H9 (cell line): ENCODE results near the gene OR6N1. TPM values are rescaled to one million over a fixed set of nuclear protein-coding genes. Genes with fewer than 3 reads are reported as not detected.

ENCODE experiments used
- DNase-seq: peaks from one replicate; pipeline ENCODE4 v3.0.0-alpha.2; 2017
- H2AFZ ChIP-seq: one replicate; pipeline ENCODE4 v1.6.1; 2013; ENCODE audit warnings: mild to moderate bottlenecking, low read length, control low read depth, moderate library complexity
- H2AK5ac ChIP-seq: 2 replicates; pipeline ENCODE4 v1.6.1; 2013; ENCODE audit warnings: low read length, control low read depth, mixed read lengths; ENCODE audit not compliant: insufficient read length
- H2BK120ac ChIP-seq: one replicate; pipeline ENCODE4 v1.6.1; 2013; ENCODE audit warnings: low read depth, mild to moderate bottlenecking, low read length, control low read depth, inconsistent platforms; ENCODE audit not compliant: poor library complexity, severe bottlenecking
- H2BK12ac ChIP-seq: 2 replicates; pipeline ENCODE4 v1.6.1; 2013; ENCODE audit warnings: low read length, control low read depth, mixed read lengths, low read depth; ENCODE audit not compliant: insufficient read length
- H2BK15ac ChIP-seq: 2 replicates; pipeline ENCODE4 v1.6.1; 2013; ENCODE audit warnings: low read depth, low read length, control low read depth
- H2BK20ac ChIP-seq: one replicate; pipeline ENCODE4 v1.6.1; 2013; ENCODE audit warnings: low read depth, mild to moderate bottlenecking, low read length, control low read depth, inconsistent platforms; ENCODE audit not compliant: poor library complexity, severe bottlenecking
- H2BK5ac ChIP-seq: 2 replicates; pipeline ENCODE4 v1.6.1; 2013; ENCODE audit warnings: low read length, control low read depth, mixed read lengths; ENCODE audit not compliant: insufficient read length
- H3K14ac ChIP-seq: 2 replicates; pipeline ENCODE4 v1.6.1; 2013; ENCODE audit warnings: low read length, control low read depth; ENCODE audit not compliant: insufficient read depth
- H3K18ac ChIP-seq: 2 replicates; pipeline ENCODE4 v1.6.1; 2013; ENCODE audit warnings: low read depth, mild to moderate bottlenecking, mixed read lengths, low read length, control low read depth; ENCODE audit not compliant: insufficient read length
- H3K23ac ChIP-seq: 2 replicates; pipeline ENCODE4 v1.6.1; 2013; ENCODE audit warnings: low read length, control low read depth, mixed read lengths, low read depth; ENCODE audit not compliant: insufficient read length
- H3K23me2 ChIP-seq: 2 replicates; pipeline ENCODE4 v1.6.1; 2013; ENCODE audit warnings: low read depth, mild to moderate bottlenecking, mixed read lengths, low read length, control low read depth; ENCODE audit not compliant: insufficient read length, poor library complexity, severe bottlenecking
- H3K27ac ChIP-seq: 2 replicates; pipeline ENCODE4 v1.5.1; 2013; ENCODE audit warnings: low read length, control low read depth, mixed read lengths, low read depth; ENCODE audit not compliant: insufficient read length
- H3K27me3 ChIP-seq: 2 replicates; pipeline ENCODE4 v1.6.1; 2013; ENCODE audit warnings: low read length, control low read depth, inconsistent platforms; ENCODE audit not compliant: insufficient read depth
- H3K4ac ChIP-seq: 2 replicates; pipeline ENCODE4 v1.6.1; 2013; ENCODE audit warnings: low read depth, mild to moderate bottlenecking, control low read depth, inconsistent platforms, low read length, moderate library complexity
- H3K4me1 ChIP-seq: 2 replicates; pipeline ENCODE4 v1.6.1; 2013; ENCODE audit warnings: low read length, control low read depth, inconsistent platforms; ENCODE audit not compliant: insufficient read depth
- H3K4me2 ChIP-seq: 2 replicates; pipeline ENCODE4 v1.6.1; 2013; ENCODE audit warnings: low read length, control low read depth, mixed read lengths; ENCODE audit not compliant: insufficient read length, insufficient read depth
- H3K56ac ChIP-seq: 2 replicates; pipeline ENCODE4 v1.6.1; 2013; ENCODE audit warnings: low read depth, mild to moderate bottlenecking, mixed read lengths, low read length, control low read depth; ENCODE audit not compliant: insufficient read length
- H3K79me1 ChIP-seq: 2 replicates; pipeline ENCODE4 v1.6.1; 2013; ENCODE audit warnings: low read depth, mild to moderate bottlenecking, moderate library complexity, low read length, control low read depth, inconsistent platforms; ENCODE audit not compliant: insufficient read depth, poor library complexity, severe bottlenecking
- H3K79me2 ChIP-seq: 2 replicates; pipeline ENCODE4 v1.6.1; 2013; ENCODE audit warnings: low read length, control low read depth, inconsistent platforms; ENCODE audit not compliant: insufficient read depth
- H3K9ac ChIP-seq: 2 replicates; pipeline ENCODE4 v1.6.1; 2013; ENCODE audit warnings: low read length, control low read depth, mixed read lengths; ENCODE audit not compliant: insufficient read length; ENCODE audit errors: extremely low read depth
- H3K9me3 ChIP-seq: one replicate; pipeline ENCODE4 v1.6.1; 2013; ENCODE audit warnings: low read depth, low read length, inconsistent platforms; ENCODE audit not compliant: control insufficient read depth
- H3T11ph ChIP-seq: one replicate; pipeline ENCODE4 v1.6.1; 2013; ENCODE audit warnings: mild to moderate bottlenecking, low read length, control low read depth, inconsistent platforms
- H4K20me1 ChIP-seq: one replicate; pipeline ENCODE4 v1.6.1; 2013; ENCODE audit not compliant: control insufficient read depth, insufficient read length, insufficient read depth
- H4K5ac ChIP-seq: 2 replicates; pipeline ENCODE4 v1.6.1; 2013; ENCODE audit warnings: low read depth, mild to moderate bottlenecking, mixed read lengths, low read length, control low read depth; ENCODE audit not compliant: insufficient read length
- H4K8ac ChIP-seq: replicated peaks from 2 replicates; pipeline ENCODE4 v1.6.1; 2013; ENCODE audit warnings: low read length, control low read depth, mixed read lengths, low read depth; ENCODE audit not compliant: insufficient read length
- H4K91ac ChIP-seq: 2 replicates; pipeline ENCODE4 v1.6.1; 2013; ENCODE audit warnings: low read depth, mild to moderate bottlenecking, moderate library complexity, mixed read lengths, low read length, control low read depth; ENCODE audit not compliant: insufficient read length
- H3K27ac Mint-ChIP-seq, 3 experiments: 2 replicates in 2 of 3; 3 replicates in 1 of 3; pipeline ENCODE4 v1.8.0; 2020 to 2021; ENCODE audit warnings: mixed read lengths in 3 of 3, mild to moderate bottlenecking in 1 of 3, moderate library complexity in 1 of 3
- H3K27me3 Mint-ChIP-seq: 2 replicates; pipeline ENCODE4 v1.8.0; 2021; ENCODE audit warnings: low read depth, mild to moderate bottlenecking, moderate library complexity, mixed read lengths
- H3K36me3 Mint-ChIP-seq, 3 experiments: 2 replicates in 2 of 3; 3 replicates in 1 of 3; pipeline ENCODE4 v1.8.0; 2020 to 2021; ENCODE audit warnings: low read depth in 3 of 3, mixed read lengths in 3 of 3; ENCODE audit not compliant: insufficient read depth in 1 of 3
- H3K4me1 Mint-ChIP-seq, 2 experiments: 2 replicates each; pipeline ENCODE4 v1.8.0; 2020; ENCODE audit warnings: mixed read lengths in 2 of 2
- H3K4me3 Mint-ChIP-seq, 2 experiments: 2 replicates in 1 of 2; 3 replicates in 1 of 2; pipeline ENCODE4 v1.8.0; 2020 to 2021; ENCODE audit warnings: mild to moderate bottlenecking in 2 of 2, mixed read lengths in 2 of 2, moderate library complexity in 1 of 2
- H3K9me3 Mint-ChIP-seq, 2 experiments: 2 replicates in 1 of 2; 3 replicates in 1 of 2; pipeline ENCODE4 v1.8.0; 2020; ENCODE audit warnings: mild to moderate bottlenecking in 2 of 2, mixed read lengths in 2 of 2, moderate library complexity in 1 of 2
- WGBS: extraction: QIAGEN DNeasy Blood & Tissue Kit; methylation state at CpG from one replicate; pipeline ENCODE4 v1.1.7; 2013; ENCODE audit warnings: missing lambda C conversion rate, low lambda C conversion rate, mixed read lengths; ENCODE audit not compliant: insufficient read length; ENCODE audit errors: extremely low coverage; 5-methylcytosine and 5-hydroxymethylcytosine counted together
- total RNA-seq: library from RNA; stranded (reverse); gene quantifications from 2 replicates; pipeline ENCODE4 v1.2.1, GENCODE V29; 2021
- TF ChIP-seq, protein P1 (sequence below): fragments of 200-600 bp; sonication (generic); conservative IDR thresholded peaks from 3 replicates; pipeline ENCODE4 v1.8.0; 2021; ENCODE audit warnings: antibody characterized with exemption, mild to moderate bottlenecking

OR6N1 gene
- total RNA-seq, 1 experiment from 2014 or later = not detected

- Mint-ChIP-seq H3K9me3 (peaks cover 6 to 7% of the 10 kb centered on the region in 2 experiments; a peak in 4 of 5 replicates), H3K27ac (no peak overlapping the region), H3K4me1 (no peaks in the 10 kb centered on the region), H3K36me3 (peaks cover 0 to 5% (median 0%) of the 10 kb centered on the region in 3 experiments; a peak in 1 of 7 replicates), H3K4me3 (no peak overlapping the region), H3K27me3 (no peaks in the 10 kb centered on the region)
- Histone ChIP-seq H3K27me3 (no peaks in the 10 kb centered on the region), H3K79me2 (no peaks in the 10 kb centered on the region), H4K20me1 (no peaks in the 10 kb centered on the region), H2AFZ (no peak overlapping the region), H3K9ac (no peak overlapping the region), H3K56ac (no peak overlapping the region), H2BK15ac (no peak overlapping the region), H3K4me1 (no peaks in the 10 kb centered on the region), H3K4me2 (no peak overlapping the region), H2AK5ac (no peak overlapping the region), H3K4ac (no peak overlapping the region), H4K8ac (no peak overlapping the region), H3K18ac (no peak overlapping the region), H3K23me2 (no peaks in the 10 kb centered on the region), H3K27ac (no peak overlapping the region), H3T11ph (no peak overlapping the region), H3K23ac (no peak overlapping the region), H2BK5ac (no peak overlapping the region), H4K91ac (no peak overlapping the region), H2BK12ac (no peak overlapping the region), H2BK20ac (no peak overlapping the region), H4K5ac (no peak overlapping the region), H2BK120ac (no peak overlapping the region), H3K79me1 (no peaks in the 10 kb centered on the region), H3K9me3 (no peaks in the 10 kb centered on the region), H3K14ac (no peak overlapping the region)
- DNase-seq = no peak
- TF ChIP-seq, protein P1, sequence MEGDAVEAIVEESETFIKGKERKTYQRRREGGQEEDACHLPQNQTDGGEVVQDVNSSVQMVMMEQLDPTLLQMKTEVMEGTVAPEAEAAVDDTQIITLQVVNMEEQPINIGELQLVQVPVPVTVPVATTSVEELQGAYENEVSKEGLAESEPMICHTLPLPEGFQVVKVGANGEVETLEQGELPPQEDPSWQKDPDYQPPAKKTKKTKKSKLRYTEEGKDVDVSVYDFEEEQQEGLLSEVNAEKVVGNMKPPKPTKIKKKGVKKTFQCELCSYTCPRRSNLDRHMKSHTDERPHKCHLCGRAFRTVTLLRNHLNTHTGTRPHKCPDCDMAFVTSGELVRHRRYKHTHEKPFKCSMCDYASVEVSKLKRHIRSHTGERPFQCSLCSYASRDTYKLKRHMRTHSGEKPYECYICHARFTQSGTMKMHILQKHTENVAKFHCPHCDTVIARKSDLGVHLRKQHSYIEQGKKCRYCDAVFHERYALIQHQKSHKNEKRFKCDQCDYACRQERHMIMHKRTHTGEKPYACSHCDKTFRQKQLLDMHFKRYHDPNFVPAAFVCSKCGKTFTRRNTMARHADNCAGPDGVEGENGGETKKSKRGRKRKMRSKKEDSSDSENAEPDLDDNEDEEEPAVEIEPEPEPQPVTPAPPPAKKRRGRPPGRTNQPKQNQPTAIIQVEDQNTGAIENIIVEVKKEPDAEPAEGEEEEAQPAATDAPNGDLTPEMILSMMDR = no peak
- no CpG with 5 or more reads among the region's 1 CpG for WGBS
These were observed 47.0 kb upstream of the OR6N1 start for GRCh38 chr1:158818975-158819431.
